ENCODE results near the gene RFC5. TPM values are rescaled to one million over a fixed set of nuclear protein-coding genes. Genes with fewer than 3 reads are reported as not detected.

The RFC5 gene
- total RNA-seq, 2 donors from 2014 or later = 18.9 to 26.3 TPM

- H3K4me3 ChIP-seq = no peak overlapping the region
- no peaks in the 10 kb centered on the region for H3K36me3 ChIP-seq
- no peaks in the 10 kb centered on the region for H3K9me3 ChIP-seq
- peak overlapping the region; percentile 35 to 49 for H3K27ac ChIP-seq
- 90% methylated on average over 10 of the region's 10 CpGs for WGBS
- no peaks in the 10 kb centered on the region for H3K4me1 ChIP-seq (replicated peaks)
- no peak for DNase-seq (ENCODE audit: low spot score)
- intact Hi-C loops (cut with DNase I) = no loop called here
- TF ChIP-seq POLR2AphosphoS5 (IDR thresholded peaks at IDR 0.05) = no peak
- TF ChIP-seq CTCF (IDR thresholded peaks at IDR 0.05) = no peak
- TF ChIP-seq POLR2A (IDR thresholded peaks at IDR 0.05) = no peak
- no peaks in the 10 kb centered on the region for H3K27me3 ChIP-seq (replicated peaks; ENCODE audit: insufficient read depth)
Observed at GRCh38 chr12:118053071-118053985, 36.8 kb downstream of the RFC5 start.

- no peaks in the 10 kb centered on the region for H3K4me1 ChIP-seq (replicated peaks)
- H3K27ac ChIP-seq = no peak overlapping the region
- H3K9me3 ChIP-seq = no peaks in the 10 kb centered on the region
- no peak overlapping the region for H3K4me3 ChIP-seq
- WGBS = 80% methylated on average over 2 of the region's 2 CpGs
- TF ChIP-seq CTCF (IDR thresholded peaks at IDR 0.05) (peak in 3 of 4 experiments; percentile 7 to 36 (median 11)), POLR2A (IDR thresholded peaks at IDR 0.05) (no peak), POLR2AphosphoS5 (IDR thresholded peaks at IDR 0.05) (no peak)
- H3K36me3 ChIP-seq = no peaks in the 10 kb centered on the region
- DNase-seq (ENCODE audit: low spot score) = no peak
- H3K27me3 ChIP-seq (replicated peaks; ENCODE audit: insufficient read depth) = no peaks in the 10 kb centered on the region
- intact Hi-C loops (cut with DNase I) = no loop called here
Observed at GRCh38 chr12:118055144-118055557, 38.6 kb downstream of the RFC5 start.

GRCh38 chr12:118055865-118056773 lies 39.6 kb downstream of the RFC5 start:
- H3K4me3 ChIP-seq = no peak overlapping the region
- DNase-seq (ENCODE audit: low spot score) = peak; percentile 34
- H3K9me3 ChIP-seq = no peaks in the 10 kb centered on the region
- 50% methylated on average over 13 of the region's 13 CpGs for WGBS
- intact Hi-C loops (cut with DNase I) = no loop called here
- no peaks in the 10 kb centered on the region for H3K4me1 ChIP-seq (replicated peaks)
- H3K27ac ChIP-seq = peak overlapping the region; percentile 26 to 41
- H3K27me3 ChIP-seq (replicated peaks; ENCODE audit: insufficient read depth) = no peaks in the 10 kb centered on the region
- TF ChIP-seq POLR2A (IDR thresholded peaks at IDR 0.05) (no peak), CTCF (IDR thresholded peaks at IDR 0.05) (no peak), POLR2AphosphoS5 (IDR thresholded peaks at IDR 0.05) (no peak)
- no peaks in the 10 kb centered on the region for H3K36me3 ChIP-seq

- Histone ChIP-seq H3K9me3 (no peaks in the 10 kb centered on the region), H3K4me3 (no peak overlapping the region), H3K27ac (no peak overlapping the region), H3K27me3 (replicated peaks; ENCODE audit: insufficient read depth) (no peaks in the 10 kb centered on the region), H3K36me3 (no peaks in the 10 kb centered on the region), H3K4me1 (replicated peaks) (no peaks in the 10 kb centered on the region)
- 86% methylated on average over 7 of the region's 7 CpGs for WGBS
- intact Hi-C loops (cut with DNase I) = no loop called here
- TF ChIP-seq POLR2A (IDR thresholded peaks at IDR 0.05) (no peak), CTCF (IDR thresholded peaks at IDR 0.05) (no peak), POLR2AphosphoS5 (IDR thresholded peaks at IDR 0.05) (no peak)
- DNase-seq (ENCODE audit: low spot score) = no peak
Observed at GRCh38 chr12:118058227-118058626, 41.7 kb downstream of the RFC5 start.
